ENCODE results near the gene GRB10.

GRB10 gene

GRCh38 chr7:50653981-50654425 is 128.7 kb downstream of the GRB10 start:
- DNase-seq = no peak
- no peak for TF ChIP-seq CTCF (IDR thresholded peaks at IDR 0.05; ENCODE audit: low read depth, low read length)

GRCh38 chr7:50653126-50653864 is 129.4 kb downstream of the GRB10 start:
- Histone ChIP-seq H3K9me3 (no peaks in the 10 kb centered on the region), H3K36me3 (no peaks in the 10 kb centered on the region), H3K27me3 (no peaks in the 10 kb centered on the region), H3K4me1 (no peaks in the 10 kb centered on the region), H3K4me3 (ENCODE audit: low read depth, low read length) (no peak overlapping the region)
- TF ChIP-seq CTCF (IDR thresholded peaks at IDR 0.05; ENCODE audit: low read depth, low read length) = no peak
- no peak for DNase-seq

More at GRCh38 chr7:50653981-50654425, 128.7 kb downstream of the GRB10 start:
- no peaks in the 10 kb centered on the region for H3K27me3 ChIP-seq
- H3K4me1 ChIP-seq = no peaks in the 10 kb centered on the region
- no peaks in the 10 kb centered on the region for H3K9me3 ChIP-seq
- no peaks in the 10 kb centered on the region for H3K36me3 ChIP-seq
- H3K4me3 ChIP-seq (ENCODE audit: low read depth, low read length) = no peak overlapping the region

GRCh38 chr7:50652400-50653125 is 130.1 kb downstream of the GRB10 start:
- H3K36me3 ChIP-seq = no peaks in the 10 kb centered on the region
- DNase-seq = no peak
- no peaks in the 10 kb centered on the region for H3K27me3 ChIP-seq
- H3K4me3 ChIP-seq (ENCODE audit: low read depth, low read length) = no peak overlapping the region
- H3K9me3 ChIP-seq = no peaks in the 10 kb centered on the region
- TF ChIP-seq CTCF (IDR thresholded peaks at IDR 0.05; ENCODE audit: low read depth, low read length) = no peak
- H3K4me1 ChIP-seq = no peaks in the 10 kb centered on the region

GRCh38 chr7:50651271-50651989 is 131.3 kb downstream of the GRB10 start:
- H3K27me3 ChIP-seq = no peaks in the 10 kb centered on the region
- TF ChIP-seq CTCF (IDR thresholded peaks at IDR 0.05; ENCODE audit: low read depth, low read length) = no peak
- H3K4me1 ChIP-seq = no peaks in the 10 kb centered on the region
- no peak for DNase-seq
- no peak overlapping the region for H3K4me3 ChIP-seq (ENCODE audit: low read depth, low read length)
- no peaks in the 10 kb centered on the region for H3K9me3 ChIP-seq
- no peaks in the 10 kb centered on the region for H3K36me3 ChIP-seq

- H3K9me3 ChIP-seq = no peaks in the 10 kb centered on the region
- H3K4me1 ChIP-seq = no peaks in the 10 kb centered on the region
- no peak overlapping the region for H3K4me3 ChIP-seq (ENCODE audit: low read depth, low read length)
- H3K27me3 ChIP-seq = no peaks in the 10 kb centered on the region
- no peaks in the 10 kb centered on the region for H3K36me3 ChIP-seq
- no peak for TF ChIP-seq CTCF (IDR thresholded peaks at IDR 0.05; ENCODE audit: low read depth, low read length)
- no peak for DNase-seq
These were observed 132.5 kb downstream of the GRB10 start for GRCh38 chr7:50650057-50650664.

All from BE2C (cell line).